GM12878 (cell line): Measurements from ENCODE around the gene LDLRAD4. TPM values are rescaled to one million over a fixed set of nuclear protein-coding genes. Genes with fewer than 3 reads are reported as not detected.

Experiments used
- ATAC-seq: fragments of 200-7000 bp; cut with Tn5 transposase; 3 replicates; pipeline ENCODE4 v1.9.1; 2020; ENCODE audit warnings: mild to moderate bottlenecking, moderate library complexity
- BruUV-seq: library from RNA; stranded (reverse); fragments of 400-500 nt; replicated peaks from 2 replicates; lab custom pipeline; 2021; lab: Mats Ljungman, UMichigan
- CTCF ChIA-PET: fragments of 300-600 bp; sonication (Branson Sonifier 250); formaldehyde crosslinking; extraction: SDS; loops from one replicate; lab custom pipeline; 2021; ENCODE audit warnings: inconsistent platforms; lab: Yijun Ruan, JAX
- POLR2A ChIA-PET: fragments of 350-600 bp; formaldehyde crosslinking; extraction: SDS; loops from one replicate; lab custom pipeline; 2021; ENCODE audit warnings: inconsistent platforms; lab: Charles Lee
- RAD21 ChIA-PET: fragments of 300-600 bp; sonication (Branson Sonifier 250); formaldehyde crosslinking; loops from one replicate; lab custom pipeline; 2023; ENCODE audit warnings: antibody characterized with exemption; ENCODE audit not compliant: unreplicated experiment; lab: Charles Lee
- SMC1A ChIA-PET: fragments of 300-600 bp; sonication (Branson Sonifier 250); formaldehyde crosslinking; loops from one replicate; lab custom pipeline; 2023; ENCODE audit not compliant: unreplicated experiment, uncharacterized antibody; lab: Charles Lee
- DNase-seq: peaks from one replicate; pipeline ENCODE4 v3.0.0-alpha.2; 2011; ENCODE audit warnings: low read depth, low spot score
- FAIRE-seq: peaks from 3 replicates; lab custom pipeline; 2011; peaks lifted over from hg19 to GRCh38; lab: Jason Lieb, UNC
- H2AFZ ChIP-seq: 2 replicates; pipeline ENCODE4 v1.6.0; 2011; ENCODE audit warnings: low read depth, low read length, control low read depth; ENCODE audit not compliant: control insufficient read depth
- H3K27ac ChIP-seq: 2 replicates; pipeline ENCODE4 v1.5.1; 2011; ENCODE audit warnings: control low read depth; ENCODE audit not compliant: control insufficient read depth, insufficient read depth
- H3K27me3 ChIP-seq, 2 experiments: replicated peaks in 1 of 2; 2 replicates each; pipeline versions ENCODE4 v1.6.0 to v1.6.1; 2011; ENCODE audit warnings: low read length in 1 of 2; ENCODE audit not compliant: control insufficient read depth in 2 of 2, insufficient read depth in 2 of 2
- H3K36me3 ChIP-seq, 2 experiments: 2 replicates each; pipeline ENCODE4 v1.5.1; 2011; ENCODE audit warnings: low read length in 1 of 2; ENCODE audit not compliant: control insufficient read depth in 2 of 2, insufficient read depth in 2 of 2
- H3K4me1 ChIP-seq: 2 replicates; pipeline ENCODE4 v1.6.1; 2011; ENCODE audit warnings: mild to moderate bottlenecking, low read length, moderate library complexity, mixed read lengths; ENCODE audit not compliant: control insufficient read depth, insufficient read depth
- H3K4me2 ChIP-seq: 2 replicates; pipeline ENCODE4 v1.6.0; 2011; ENCODE audit warnings: control low read depth; ENCODE audit not compliant: control insufficient read depth, insufficient read depth
- H3K4me3 ChIP-seq: fragments of 200-600 bp; sonication (generic); 2 replicates; pipeline ENCODE4 v1.5.1; 2016
- H3K79me2 ChIP-seq: 2 replicates; pipeline ENCODE4 v1.6.0; 2011; ENCODE audit warnings: low read length; ENCODE audit not compliant: control insufficient read depth, insufficient read depth
- H3K9ac ChIP-seq: 2 replicates; pipeline ENCODE4 v1.8.0; 2011; ENCODE audit warnings: low read length, control low read depth, mixed read lengths; ENCODE audit not compliant: control insufficient read depth, insufficient read depth
- H3K9me3 ChIP-seq: replicated peaks from 3 replicates; pipeline ENCODE4 v1.5.1; 2011; ENCODE audit warnings: mild to moderate bottlenecking, low read length; ENCODE audit not compliant: control insufficient read depth, insufficient read depth
- H4K20me1 ChIP-seq: 2 replicates; pipeline ENCODE4 v1.6.0; 2011; ENCODE audit not compliant: control insufficient read depth, insufficient read depth
- HSF1 ChIP-seq: fragments of 150-350 bp; IDR thresholded peaks from 2 replicates; pipeline ENCODE4 v1.6.1; 2014; ENCODE audit warnings: mild to moderate bottlenecking, low read depth, low read length
- MEF2A ChIP-seq: IDR thresholded peaks from 2 replicates; pipeline ENCODE4 v1.6.1; 2011; ENCODE audit warnings: low read depth, mild to moderate bottlenecking, low read length, moderate library complexity; ENCODE audit not compliant: insufficient read depth
- RBBP5 ChIP-seq: fragments of 200-600 bp; sonication (generic); conservative IDR thresholded peaks from 2 replicates; pipeline ENCODE4 v1.6.1; 2016
- WGBS: methylation state at CpG from one replicate; pipeline ENCODE4 v1.1.6; 2016; ENCODE audit warnings: low lambda C conversion rate; ENCODE audit not compliant: insufficient replicate concordance, insufficient coverage; ENCODE audit errors: missing lambda C conversion rate; 5-methylcytosine and 5-hydroxymethylcytosine counted together
- in situ Hi-C: fragments of 300-500 bp; cut with MboI; formaldehyde crosslinking; loops from 9 replicates; pipeline ENCODE4 v1.14.3; 2018; ENCODE audit warnings: mixed read lengths
- intact Hi-C: fragments of 100-400 bp; cut with micrococcal nuclease; formaldehyde crosslinking; loops from one replicate; pipeline ENCODE4 v1.14.2; 2022; ENCODE audit not compliant: unreplicated experiment
- polyA plus RNA-seq, 11 experiments: library from polyadenylated mRNA; depleted of rRNA in 4 of 11; unstranded in 6 of 11; stranded (reverse) in 5 of 11; fragments of >200 nt; fragmentation: Nextera tagmentation in 4 of 11; fragmentation: Illumina TruSeq in 1 of 11; extraction: Ambion mirVana in 4 of 11; extraction: Trizol in 1 of 11; gene quantifications; 1 replicate in 1 of 11; 2 replicates in 10 of 11; pipeline versions ENCODE4 v1.2.1 to v1.2.3, GENCODE V29; 2011 to 2016; ENCODE audit warnings: inconsistent platforms in 2 of 11, missing spikeins in 2 of 11, low read depth in 1 of 11
- total RNA-seq, 4 experiments: library from RNA; depleted of rRNA in 3 of 4; stranded (reverse); fragments of >200 nt in 3 of 4; fragmentation: Illumina TruSeq in 1 of 4; extraction: Trizol in 1 of 4; gene quantifications; 2 replicates each; pipeline versions ENCODE4 v1.2.1 to v1.2.3, GENCODE V29; 2013 to 2021
- TF ChIP-seq, protein P1 (sequence below): fragments of 450-650 bp; IDR thresholded peaks from 2 replicates; pipeline ENCODE4 v1.6.1; 2017; ENCODE audit warnings: antibody characterized with exemption, mild to moderate bottlenecking, moderate library complexity

The LDLRAD4 gene
- total and polyA plus RNA-seq, 10 of the 15 experiments (the other 5 are each of a cell fraction or from before 2014, with no cell fraction given): 2.7 to 16.8 (median 11.2) TPM

DNA sequence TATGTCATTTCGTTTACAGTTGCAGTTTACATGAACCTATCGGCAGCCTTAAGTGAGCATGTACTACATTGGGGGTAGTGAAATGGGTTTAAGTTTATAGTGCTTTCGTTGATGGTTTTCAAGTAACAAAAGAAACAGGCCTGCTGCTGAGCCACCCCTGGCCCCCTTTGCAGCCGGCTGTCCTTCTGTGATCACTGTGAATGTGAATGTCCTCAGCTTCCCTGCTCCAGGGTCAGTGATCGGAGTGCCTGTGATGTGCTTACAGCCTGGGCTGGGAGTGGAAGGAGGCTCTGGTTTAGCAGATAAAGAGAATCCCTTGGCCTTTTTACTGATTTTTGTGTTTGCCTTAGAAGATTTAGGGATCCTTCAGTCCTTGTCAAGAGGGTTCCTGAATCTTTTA, 353.6 kb downstream of the LDLRAD4 start:
- intact Hi-C loops (no loop called here), in situ Hi-C loops (no loop called here)
- H3K4me2 ChIP-seq: no peak overlapping the region
- no peak for ATAC-seq
- peaks cover 1% of the 10 kb centered on the region; the same call in 1 of the 2 replicates for H3K79me2 ChIP-seq
- no peak overlapping the region for H3K4me3 ChIP-seq
- no peak overlapping the region for H2AFZ ChIP-seq
- no peaks in the 10 kb centered on the region for H4K20me1 ChIP-seq
- H3K27me3 ChIP-seq: no peaks in the 10 kb centered on the region
- no peak for FAIRE-seq
- DNase-seq: no peak
- ChIA-PET SMC1A (interaction anchor here (1.2 to 8.1 kb wide), 5 partner anchors 11 to 39 kb away, joined by 4 to 220 read pairs (median 28); no protein-coding TSS in a partner anchor), CTCF (interaction anchor here (2.4 to 7.3 kb wide), 2 partner anchors 13 to 39 kb away, joined by 8 to 75 read pairs; no protein-coding TSS in a partner anchor), POLR2A (interaction anchor here (1.5 to 7.6 kb wide), 3 partner anchors 9 to 40 kb away, joined by 4 to 175 read pairs (median 121); no protein-coding TSS in a partner anchor), RAD21 (interaction anchor here (5.9 to 7.3 kb wide), 3 partner anchors 13 to 39 kb away, joined by 75 to 229 read pairs (median 144); no protein-coding TSS in a partner anchor)
- H3K4me1 ChIP-seq: peaks cover 39% of the 10 kb centered on the region
- H3K36me3 ChIP-seq: no peaks in the 10 kb centered on the region
- H3K9me3 ChIP-seq: no peaks in the 10 kb centered on the region
- no peak for TF ChIP-seq RBBP5
- TF ChIP-seq MEF2A: no peak
- TF ChIP-seq HSF1: no peak
- TF ChIP-seq, protein P1, sequence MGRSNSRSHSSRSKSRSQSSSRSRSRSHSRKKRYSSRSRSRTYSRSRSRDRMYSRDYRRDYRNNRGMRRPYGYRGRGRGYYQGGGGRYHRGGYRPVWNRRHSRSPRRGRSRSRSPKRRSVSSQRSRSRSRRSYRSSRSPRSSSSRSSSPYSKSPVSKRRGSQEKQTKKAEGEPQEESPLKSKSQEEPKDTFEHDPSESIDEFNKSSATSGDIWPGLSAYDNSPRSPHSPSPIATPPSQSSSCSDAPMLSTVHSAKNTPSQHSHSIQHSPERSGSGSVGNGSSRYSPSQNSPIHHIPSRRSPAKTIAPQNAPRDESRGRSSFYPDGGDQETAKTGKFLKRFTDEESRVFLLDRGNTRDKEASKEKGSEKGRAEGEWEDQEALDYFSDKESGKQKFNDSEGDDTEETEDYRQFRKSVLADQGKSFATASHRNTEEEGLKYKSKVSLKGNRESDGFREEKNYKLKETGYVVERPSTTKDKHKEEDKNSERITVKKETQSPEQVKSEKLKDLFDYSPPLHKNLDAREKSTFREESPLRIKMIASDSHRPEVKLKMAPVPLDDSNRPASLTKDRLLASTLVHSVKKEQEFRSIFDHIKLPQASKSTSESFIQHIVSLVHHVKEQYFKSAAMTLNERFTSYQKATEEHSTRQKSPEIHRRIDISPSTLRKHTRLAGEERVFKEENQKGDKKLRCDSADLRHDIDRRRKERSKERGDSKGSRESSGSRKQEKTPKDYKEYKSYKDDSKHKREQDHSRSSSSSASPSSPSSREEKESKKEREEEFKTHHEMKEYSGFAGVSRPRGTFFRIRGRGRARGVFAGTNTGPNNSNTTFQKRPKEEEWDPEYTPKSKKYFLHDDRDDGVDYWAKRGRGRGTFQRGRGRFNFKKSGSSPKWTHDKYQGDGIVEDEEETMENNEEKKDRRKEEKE: no peak
- no peak overlapping the region for H3K9ac ChIP-seq
- WGBS: 97% methylated on average over 5 of the region's 5 CpGs
- no TSS peak for BruUV-seq
- H3K27ac ChIP-seq: no peak overlapping the region
